Activated CD8-positive, alpha-beta T cell treated with anti-CD3 and anti-CD28 coated beads for 36 hours (primary cell): ENCODE measurements around the gene EPGN. TPM values are rescaled to one million over a fixed set of nuclear protein-coding genes. Genes with fewer than 3 reads are reported as not detected.

Experiments
- ATAC-seq: fragments of 200-7000 bp; cut with Tn5 transposase; one replicate; pipeline ENCODE4 v1.10.0; 2021; ENCODE audit warnings: mild to moderate bottlenecking, moderate library complexity
- CTCF ChIA-PET: fragments of 350-600 bp; sonication (Branson Sonifier 250); formaldehyde crosslinking; loops from one replicate; lab custom pipeline; 2021; ENCODE audit warnings: antibody characterized with exemption; lab: Charles Lee
- POLR2A ChIA-PET: fragments of 350-600 bp; sonication (Branson Sonifier 250); formaldehyde crosslinking; loops from one replicate; lab custom pipeline; 2021; ENCODE audit warnings: antibody characterized with exemption; lab: Charles Lee
- DNase-seq: peaks from one replicate; pipeline ENCODE4 v3.0.0-alpha.2; 2020
- H3K27ac Mint-ChIP-seq: one replicate; pipeline ENCODE4 v1.8.0; 2021; ENCODE audit warnings: mild to moderate bottlenecking, mixed read lengths
- H3K27me3 Mint-ChIP-seq: one replicate; pipeline ENCODE4 v1.8.0; 2021; ENCODE audit warnings: mixed read lengths
- H3K36me3 Mint-ChIP-seq: one replicate; pipeline ENCODE4 v1.8.0; 2021; ENCODE audit warnings: low read depth, mixed read lengths
- H3K4me1 Mint-ChIP-seq: one replicate; pipeline ENCODE4 v1.8.0; 2021; ENCODE audit warnings: low read depth, mixed read lengths
- H3K4me3 Mint-ChIP-seq: one replicate; pipeline ENCODE4 v1.8.0; 2021; ENCODE audit warnings: mild to moderate bottlenecking, moderate library complexity, mixed read lengths
- H3K9me3 Mint-ChIP-seq: one replicate; pipeline ENCODE4 v1.8.0; 2021; ENCODE audit warnings: mixed read lengths
- CTCF ChIP-seq: fragments of 200-600 bp; IDR thresholded peaks from one replicate; pipeline ENCODE4 v1.8.0; 2022; ENCODE audit warnings: antibody characterized with exemption, mild to moderate bottlenecking
- intact Hi-C: fragments of 100-400 bp; cut with micrococcal nuclease; formaldehyde crosslinking; loops from one replicate; pipeline ENCODE4 v1.10.0; 2022
- total RNA-seq, 2 experiments: library from RNA; stranded (reverse); gene quantifications; one replicate each; pipeline ENCODE4 v1.2.3, GENCODE V29; 2021

EPGN gene
- total RNA-seq, 2 experiments from 2014 or later = not detected

- Mint-ChIP-seq H3K4me3 (no peak overlapping the region), H3K27me3 (peaks cover 9% of the 10 kb centered on the region), H3K27ac (no peak overlapping the region), H3K9me3 (no peaks in the 10 kb centered on the region), H3K36me3 (no peaks in the 10 kb centered on the region), H3K4me1 (no peaks in the 10 kb centered on the region)
- DNase-seq = no peak
- intact Hi-C loops = no loop called here
- no peak for TF ChIP-seq CTCF
- CTCF ChIA-PET = interaction anchor here (0.8 kb wide), 1 partner anchor 90 kb away, joined by 3 read pairs; no protein-coding TSS in a partner anchor
- ATAC-seq = no peak
- POLR2A ChIA-PET = no interaction called here
Observed at GRCh38 chr4:74318276-74318675, 10.0 kb downstream of the EPGN start.

DNA sequence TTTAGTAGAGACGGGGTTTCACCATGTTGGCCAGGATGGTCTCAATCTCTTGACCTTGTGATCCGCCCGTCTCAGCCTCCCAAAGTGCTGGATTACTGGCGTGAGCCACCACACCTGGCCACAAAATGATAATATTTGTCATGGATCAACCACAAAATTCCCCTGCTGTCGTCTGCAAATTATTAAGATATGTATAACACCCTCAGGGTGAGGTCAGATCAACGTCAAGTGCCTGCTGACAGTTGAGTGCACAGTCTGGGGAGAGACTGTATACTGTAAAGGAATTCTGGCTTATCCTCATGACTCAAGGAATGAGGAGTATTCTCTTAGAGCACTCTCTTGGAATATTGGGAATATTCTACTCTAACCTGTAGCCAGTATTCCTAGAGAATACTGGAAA, 11.2 kb downstream of the EPGN start:
- intact Hi-C loops = no loop called here
- Mint-ChIP-seq H3K9me3 (no peaks in the 10 kb centered on the region), H3K36me3 (no peaks in the 10 kb centered on the region), H3K4me1 (no peaks in the 10 kb centered on the region), H3K27me3 (peaks cover 13% of the 10 kb centered on the region), H3K27ac (no peak overlapping the region), H3K4me3 (no peak overlapping the region)
- ChIA-PET POLR2A (no interaction called here), CTCF (interaction anchor here (0.8 to 2.5 kb wide), 10 partner anchors 11 to 356 kb away, joined by 3 to 15 read pairs (median 4); partner anchors contain the start of gene AREG)
- TF ChIP-seq CTCF = no peak
- ATAC-seq (no peak), DNase-seq (no peak)

DNA sequence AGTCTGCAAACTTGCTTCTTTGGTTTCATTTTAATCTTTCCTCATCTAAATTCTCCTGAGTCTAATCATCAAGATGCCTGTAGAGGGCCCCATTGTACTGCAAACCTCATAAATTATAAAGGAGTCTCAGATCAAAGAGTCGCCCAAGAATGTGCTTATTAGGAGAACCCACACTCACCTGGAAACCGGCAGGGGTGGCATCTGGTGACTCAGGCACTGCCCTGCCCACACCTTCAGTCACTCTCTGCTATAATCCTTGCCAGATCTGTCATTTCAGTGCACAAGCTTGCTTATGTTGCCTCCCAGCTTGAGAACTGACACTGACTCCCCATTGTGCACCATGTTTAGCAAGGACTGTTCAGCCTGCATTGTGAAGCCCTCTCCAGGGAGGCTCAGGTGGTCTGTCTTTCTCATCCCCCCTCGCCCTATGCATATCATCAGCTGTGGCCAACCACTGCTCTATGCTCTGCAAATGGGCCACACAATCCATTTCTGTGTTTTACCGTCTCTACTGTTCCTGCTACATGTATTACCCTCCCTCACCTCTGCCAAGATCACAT, 12.4 kb downstream of the EPGN start:
- ChIA-PET CTCF (interaction anchor here (0.6 to 2.5 kb wide), 17 partner anchors 10 to 355 kb away, joined by 3 to 15 read pairs (median 3); partner anchors contain the start of genes AREG and EREG), POLR2A (no interaction called here)
- Mint-ChIP-seq H3K27ac (no peak overlapping the region), H3K4me3 (no peak overlapping the region), H3K27me3 (peaks cover 15% of the 10 kb centered on the region), H3K9me3 (no peaks in the 10 kb centered on the region), H3K36me3 (no peaks in the 10 kb centered on the region), H3K4me1 (no peaks in the 10 kb centered on the region)
- ATAC-seq = peak; percentile 94
- TF ChIP-seq CTCF = peak; percentile 51
- intact Hi-C loops = loop anchor here (5.0 kb wide), 1 partner anchor 352 kb away; no protein-coding TSS in a partner anchor
- DNase-seq = peak; percentile 50

DNA sequence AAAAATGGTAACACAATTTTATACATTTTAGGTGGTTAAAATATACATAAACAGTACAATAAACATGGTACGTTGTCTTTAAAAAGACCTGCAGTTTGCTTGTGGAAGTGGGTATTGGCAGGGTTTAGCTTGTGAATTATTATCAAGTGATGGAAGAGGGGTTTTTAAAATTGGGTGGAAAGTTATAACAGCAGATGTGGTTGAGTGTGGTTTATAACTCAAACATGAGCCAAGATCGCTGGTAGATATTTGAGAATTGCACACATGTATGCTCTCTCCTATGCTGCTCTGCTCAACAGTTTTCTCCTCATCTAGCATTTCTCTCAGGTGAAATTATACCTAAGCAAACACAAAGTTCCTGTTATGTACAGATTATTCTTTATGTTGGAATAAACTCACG, 14.0 kb downstream of the EPGN start:
- no peak overlapping the region for H3K4me3 Mint-ChIP-seq
- ChIA-PET CTCF (interaction anchor here (1.1 to 1.4 kb wide), 3 partner anchors 11 to 65 kb away, joined by 3 to 4 read pairs (median 3); no protein-coding TSS in a partner anchor), POLR2A (no interaction called here)
- H3K27ac Mint-ChIP-seq = no peak overlapping the region
- no peaks in the 10 kb centered on the region for H3K9me3 Mint-ChIP-seq
- DNase-seq (no peak), ATAC-seq (no peak)
- peaks cover 15% of the 10 kb centered on the region for H3K27me3 Mint-ChIP-seq
- TF ChIP-seq CTCF = no peak
- no peaks in the 10 kb centered on the region for H3K36me3 Mint-ChIP-seq
- intact Hi-C loops = loop anchor here (5.0 kb wide), 1 partner anchor 350 kb away; no protein-coding TSS in a partner anchor
- no peaks in the 10 kb centered on the region for H3K4me1 Mint-ChIP-seq

DNA sequence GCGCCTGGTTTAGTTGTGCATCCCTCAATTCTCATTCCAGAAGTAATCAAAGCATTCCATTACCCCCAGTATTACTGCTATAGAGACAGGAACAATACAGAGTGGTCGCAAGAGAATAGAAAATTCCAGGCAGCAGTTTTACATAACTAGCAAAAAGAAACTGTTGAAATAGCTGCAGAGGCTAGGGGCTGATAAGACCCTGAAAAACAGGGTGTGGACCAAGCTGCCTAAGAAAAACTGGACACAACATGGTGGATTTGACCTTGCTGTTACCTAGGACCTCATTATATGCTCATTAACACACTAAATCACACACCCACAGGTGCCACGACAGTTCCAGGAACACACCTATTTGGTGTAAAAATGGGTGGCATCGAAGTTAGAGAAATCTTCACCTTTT, 15.4 kb downstream of the EPGN start:
- intact Hi-C loops = loop anchor here (5.0 kb wide), 1 partner anchor 349 kb away; no protein-coding TSS in a partner anchor
- H3K9me3 Mint-ChIP-seq = no peaks in the 10 kb centered on the region

More for the DNA sequence above, 15.4 kb downstream of the EPGN start:
- Mint-ChIP-seq H3K27ac (no peak overlapping the region), H3K4me1 (no peaks in the 10 kb centered on the region), H3K4me3 (no peak overlapping the region), H3K27me3 (peaks cover 19% of the 10 kb centered on the region), H3K36me3 (no peaks in the 10 kb centered on the region)
- ChIA-PET POLR2A (no interaction called here), CTCF (interaction anchor here (1.4 kb wide), 1 partner anchor 10 kb away, joined by 3 read pairs; no protein-coding TSS in a partner anchor)
- no peak for DNase-seq
- no peak for ATAC-seq
- no peak for TF ChIP-seq CTCF
